Cardiac fibroblast (primary cell): ENCODE data around the gene DENND2A.

ENCODE experiments used
- DNase-seq, 2 donors: peaks; one replicate each; pipeline versions ENCODE4 v3.0.0 to v3.0.0-alpha.2; 2010; ENCODE audit warnings: low read depth in 2 of 2
- H3K4me3 ChIP-seq, 2 donors: replicated peaks in 1 of 2; 1 replicate in 1 of 2; 2 replicates in 1 of 2; pipeline ENCODE4 v1.5.1; 2011; ENCODE audit warnings: low read depth in 2 of 2, low read length in 2 of 2, mild to moderate bottlenecking in 2 of 2, moderate library complexity in 1 of 2
- TF ChIP-seq, protein P1 (sequence below): IDR thresholded peaks from one replicate; pipeline ENCODE4 v1.5.1; 2011; ENCODE audit warnings: low read depth, mild to moderate bottlenecking, low read length, inconsistent platforms

DENND2A gene

DNA sequence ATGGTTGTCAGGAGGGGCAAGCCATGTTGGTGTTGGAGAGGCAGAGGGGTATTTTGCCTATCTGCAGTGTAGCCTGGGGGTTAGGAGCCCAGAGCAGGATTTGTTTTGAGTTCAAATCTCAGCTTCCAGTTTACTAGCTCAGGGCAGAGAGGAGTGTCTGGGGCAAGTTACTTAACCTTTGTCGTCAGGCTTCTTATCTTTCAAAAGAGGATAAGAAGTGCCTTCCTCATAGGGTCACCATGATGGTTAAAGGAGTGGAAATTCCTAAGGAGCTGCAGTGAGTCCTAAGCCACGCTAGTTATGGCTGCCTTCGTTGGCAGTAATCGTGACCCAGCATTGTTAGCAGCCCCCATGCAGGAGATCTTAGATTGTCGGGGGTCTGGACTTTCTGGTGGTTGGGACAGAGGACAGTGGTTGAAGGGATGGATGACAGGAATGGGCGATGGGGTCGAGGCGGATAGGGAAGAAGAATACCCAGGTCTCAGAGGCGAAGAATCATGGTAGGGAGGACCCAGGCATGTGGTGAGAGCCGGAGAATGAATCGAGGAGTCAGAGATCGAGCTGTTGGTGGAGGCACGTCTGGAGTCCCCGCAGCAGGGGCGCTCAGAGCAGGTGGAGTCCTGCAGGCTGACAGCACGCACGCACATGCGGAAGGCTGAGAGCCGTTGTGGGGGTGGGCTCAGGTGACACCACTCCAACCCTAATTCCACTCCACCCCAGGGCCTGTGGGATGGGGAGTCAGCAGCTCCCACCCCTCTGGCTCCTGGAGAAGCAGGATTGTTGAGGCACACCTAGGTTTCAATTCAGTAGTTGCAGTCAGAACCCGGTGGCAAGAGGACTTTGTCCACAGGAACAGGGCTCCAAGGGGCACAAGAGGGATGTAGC, 43.7 kb upstream of the DENND2A start:
- DNase-seq = no peak
- TF ChIP-seq, protein P1, sequence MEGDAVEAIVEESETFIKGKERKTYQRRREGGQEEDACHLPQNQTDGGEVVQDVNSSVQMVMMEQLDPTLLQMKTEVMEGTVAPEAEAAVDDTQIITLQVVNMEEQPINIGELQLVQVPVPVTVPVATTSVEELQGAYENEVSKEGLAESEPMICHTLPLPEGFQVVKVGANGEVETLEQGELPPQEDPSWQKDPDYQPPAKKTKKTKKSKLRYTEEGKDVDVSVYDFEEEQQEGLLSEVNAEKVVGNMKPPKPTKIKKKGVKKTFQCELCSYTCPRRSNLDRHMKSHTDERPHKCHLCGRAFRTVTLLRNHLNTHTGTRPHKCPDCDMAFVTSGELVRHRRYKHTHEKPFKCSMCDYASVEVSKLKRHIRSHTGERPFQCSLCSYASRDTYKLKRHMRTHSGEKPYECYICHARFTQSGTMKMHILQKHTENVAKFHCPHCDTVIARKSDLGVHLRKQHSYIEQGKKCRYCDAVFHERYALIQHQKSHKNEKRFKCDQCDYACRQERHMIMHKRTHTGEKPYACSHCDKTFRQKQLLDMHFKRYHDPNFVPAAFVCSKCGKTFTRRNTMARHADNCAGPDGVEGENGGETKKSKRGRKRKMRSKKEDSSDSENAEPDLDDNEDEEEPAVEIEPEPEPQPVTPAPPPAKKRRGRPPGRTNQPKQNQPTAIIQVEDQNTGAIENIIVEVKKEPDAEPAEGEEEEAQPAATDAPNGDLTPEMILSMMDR = no peak
- H3K4me3 ChIP-seq = no peak overlapping the region

DNA sequence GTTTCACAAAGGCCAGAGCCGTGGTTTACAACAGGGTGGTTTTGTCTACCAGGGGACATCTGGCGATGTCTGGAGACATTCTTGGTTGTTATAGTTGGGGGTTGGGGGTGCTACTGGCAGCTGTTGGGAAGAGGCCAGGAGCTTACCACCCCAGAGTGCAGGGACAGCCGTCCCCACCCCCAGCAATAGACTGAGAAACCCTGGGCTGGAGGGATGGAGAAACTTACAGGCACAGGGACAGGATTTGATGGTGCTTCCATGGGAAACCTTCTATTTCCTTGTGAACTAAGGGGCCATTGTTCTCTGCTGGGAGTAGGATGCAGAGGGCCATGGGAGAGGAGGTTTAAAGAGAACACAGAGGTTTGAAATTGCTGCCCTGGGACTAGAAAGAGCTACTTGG, 43.0 kb upstream of the DENND2A start:
- DNase-seq = no peak
- H3K4me3 ChIP-seq = no peak overlapping the region
- TF ChIP-seq, protein P1 = no peak

DNA sequence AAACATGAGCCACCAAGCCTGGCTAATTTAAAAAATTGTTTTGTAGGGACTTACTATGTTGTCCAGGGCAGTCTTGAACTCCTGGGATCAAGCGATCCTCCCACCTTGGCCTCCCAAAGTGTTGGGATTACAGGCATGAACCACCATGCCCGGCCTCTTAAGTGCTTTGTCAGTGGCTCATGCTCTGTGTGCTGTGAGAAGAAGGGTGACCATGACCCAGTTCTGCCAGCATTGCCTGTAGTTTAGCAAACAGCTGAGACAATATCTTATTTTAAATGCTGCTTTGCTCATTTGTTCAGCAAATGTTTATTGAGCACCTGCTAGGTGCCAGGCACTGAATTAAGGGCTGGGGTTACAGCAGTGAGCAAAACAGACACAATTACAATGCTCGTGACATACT, 41.2 kb upstream of the DENND2A start:
- no peak for DNase-seq
- TF ChIP-seq, protein P1 = no peak
- no peak overlapping the region for H3K4me3 ChIP-seq

DNA sequence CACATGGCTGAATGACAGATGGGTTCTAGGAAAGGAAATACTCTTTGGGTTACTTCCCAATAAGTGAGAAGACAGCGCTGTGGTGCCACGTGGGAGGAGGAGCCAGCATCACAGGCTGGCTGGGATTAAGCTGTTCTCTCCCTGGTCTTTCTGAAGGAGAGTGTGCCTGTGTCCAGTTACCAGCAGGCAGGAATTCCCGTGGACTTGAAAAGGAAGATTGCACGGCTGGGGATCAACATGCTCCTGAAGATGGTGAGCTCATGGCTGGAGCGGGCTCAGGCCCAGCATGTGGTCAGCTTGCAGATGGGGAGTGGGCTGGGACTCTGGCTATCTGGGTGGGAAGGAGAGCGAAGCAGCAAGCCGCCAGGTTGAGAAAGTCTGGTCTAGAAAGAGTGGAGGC, 40.3 kb upstream of the DENND2A start:
- H3K4me3 ChIP-seq = no peak overlapping the region
- TF ChIP-seq, protein P1 = no peak
- DNase-seq = no peak

DNA sequence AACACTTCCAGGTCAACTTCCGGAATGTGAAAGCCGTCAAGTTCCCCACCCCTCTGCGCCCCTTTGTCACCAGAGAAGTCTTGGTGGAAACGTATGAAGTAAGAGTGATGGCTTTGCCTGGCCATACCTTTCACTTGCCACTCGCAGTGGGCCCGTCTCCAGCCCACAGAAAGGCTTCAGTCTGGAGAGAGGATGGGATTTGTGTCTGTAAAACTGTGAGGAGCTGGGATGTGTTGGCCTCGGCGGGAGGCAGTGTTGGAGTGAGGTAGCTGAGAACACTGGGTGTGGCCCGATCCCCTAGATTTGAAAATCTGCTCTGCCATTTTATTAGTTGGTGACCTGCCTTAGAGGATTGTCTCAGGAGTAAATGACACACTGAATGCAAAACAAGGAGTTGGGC, 38.6 kb upstream of the DENND2A start:
- no peak overlapping the region for H3K4me3 ChIP-seq
- TF ChIP-seq, protein P1 = no peak
- DNase-seq = no peak

DNA sequence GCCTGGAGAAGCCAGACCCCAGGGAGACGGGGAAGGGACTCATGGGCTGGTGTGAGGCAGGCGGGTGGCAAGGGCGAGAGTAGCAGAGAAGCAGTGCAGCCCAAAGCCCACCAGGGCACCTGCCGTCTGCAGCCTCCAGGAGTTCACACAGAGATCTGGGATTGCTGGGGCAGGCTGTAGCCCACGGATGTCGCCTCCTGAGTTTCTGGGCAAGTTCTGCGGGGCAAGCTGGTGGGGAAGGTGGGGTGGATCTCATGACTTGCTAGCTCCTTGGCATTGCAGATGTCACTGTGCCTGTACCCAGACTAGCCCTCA, 38.2 kb upstream of the DENND2A start:
- TF ChIP-seq, protein P1 = no peak
- DNase-seq = no peak
- H3K4me3 ChIP-seq = no peak overlapping the region
